Uterus (tissue), 2 donors: Measurements from ENCODE around the gene WWOX.

Experiments
- POLR2A ChIP-seq, 2 donors: fragments of 450-650 bp; IDR thresholded peaks; one replicate each; pipeline ENCODE4 v1.6.1; 2016; ENCODE audit warnings: antibody characterized with exemption in 2 of 2, mild to moderate bottlenecking in 1 of 2, moderate library complexity in 1 of 2
- TF ChIP-seq, protein P1 (sequence below), 4 experiments: fragments of 200-600 bp in 2 of 4; fragments of 450-650 bp in 2 of 4; sonication (generic) in 2 of 4; IDR thresholded peaks; one replicate each; pipeline ENCODE4 v1.5.1; 2016 to 2019; ENCODE audit warnings: antibody characterized with exemption in 4 of 4, mild to moderate bottlenecking in 2 of 4, moderate library complexity in 1 of 4

DNA sequence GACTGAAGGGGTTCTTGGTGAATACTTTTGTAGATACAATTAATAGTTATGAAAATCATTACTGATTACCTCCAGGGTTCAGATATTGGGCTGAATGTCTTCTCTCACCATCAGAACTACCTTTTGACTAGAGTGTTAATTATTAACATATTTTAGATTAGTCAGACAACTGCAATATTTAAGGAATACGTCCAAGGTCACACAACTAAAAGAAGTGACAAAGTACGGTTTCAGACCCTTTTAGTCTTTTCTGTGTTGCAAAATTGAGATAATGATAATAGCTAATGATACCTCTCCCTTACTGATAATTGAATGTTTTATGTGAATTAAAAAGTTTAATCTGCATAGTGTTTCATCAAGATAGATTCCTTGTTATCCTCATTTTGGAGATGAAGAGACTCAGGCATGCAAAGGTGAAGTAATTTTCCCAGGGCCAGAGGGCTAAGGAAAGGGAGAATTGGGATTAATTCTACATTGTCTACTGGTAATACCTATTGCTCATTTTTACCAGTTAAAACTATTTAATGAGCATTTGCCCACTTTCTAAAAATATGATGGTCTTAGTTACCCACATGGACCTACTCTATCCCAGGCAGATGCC lies 107.3 kb downstream of the WWOX start:
- TF ChIP-seq, protein P1, sequence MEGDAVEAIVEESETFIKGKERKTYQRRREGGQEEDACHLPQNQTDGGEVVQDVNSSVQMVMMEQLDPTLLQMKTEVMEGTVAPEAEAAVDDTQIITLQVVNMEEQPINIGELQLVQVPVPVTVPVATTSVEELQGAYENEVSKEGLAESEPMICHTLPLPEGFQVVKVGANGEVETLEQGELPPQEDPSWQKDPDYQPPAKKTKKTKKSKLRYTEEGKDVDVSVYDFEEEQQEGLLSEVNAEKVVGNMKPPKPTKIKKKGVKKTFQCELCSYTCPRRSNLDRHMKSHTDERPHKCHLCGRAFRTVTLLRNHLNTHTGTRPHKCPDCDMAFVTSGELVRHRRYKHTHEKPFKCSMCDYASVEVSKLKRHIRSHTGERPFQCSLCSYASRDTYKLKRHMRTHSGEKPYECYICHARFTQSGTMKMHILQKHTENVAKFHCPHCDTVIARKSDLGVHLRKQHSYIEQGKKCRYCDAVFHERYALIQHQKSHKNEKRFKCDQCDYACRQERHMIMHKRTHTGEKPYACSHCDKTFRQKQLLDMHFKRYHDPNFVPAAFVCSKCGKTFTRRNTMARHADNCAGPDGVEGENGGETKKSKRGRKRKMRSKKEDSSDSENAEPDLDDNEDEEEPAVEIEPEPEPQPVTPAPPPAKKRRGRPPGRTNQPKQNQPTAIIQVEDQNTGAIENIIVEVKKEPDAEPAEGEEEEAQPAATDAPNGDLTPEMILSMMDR (IDR thresholded peaks at IDR 0.05): no peak
- no peak for TF ChIP-seq POLR2A (IDR thresholded peaks at IDR 0.05)
